KMS-11 (cell line): ENCODE results near the gene FOXP1.

Experiments used
- H2AFZ ChIP-seq: fragments of 200-600 bp; sonication (generic); 2 replicates; pipeline ENCODE4 v1.6.1; 2016; ENCODE audit warnings: antibody characterized with exemption, mixed run types, low read depth
- H3K27ac ChIP-seq: fragments of 200-600 bp; sonication (generic); 2 replicates; pipeline ENCODE4 v1.6.1; 2016; ENCODE audit warnings: mild to moderate bottlenecking, mixed run types
- H3K27me3 ChIP-seq: fragments of 200-600 bp; sonication (generic); 2 replicates; pipeline ENCODE4 v1.6.1; 2017; ENCODE audit warnings: mild to moderate bottlenecking, low read depth, mixed run types, moderate library complexity; ENCODE audit not compliant: insufficient read depth
- H3K36me3 ChIP-seq: fragments of 200-600 bp; sonication (generic); 2 replicates; pipeline ENCODE4 v1.6.1; 2017; ENCODE audit warnings: mild to moderate bottlenecking, mixed run types; ENCODE audit not compliant: insufficient read depth
- H3K4me1 ChIP-seq: fragments of 200-600 bp; sonication (generic); 2 replicates; pipeline ENCODE4 v1.6.1; 2016; ENCODE audit warnings: mild to moderate bottlenecking, low read depth, mixed run types; ENCODE audit not compliant: poor library complexity, severe bottlenecking
- H3K4me2 ChIP-seq: fragments of 200-600 bp; sonication (generic); 2 replicates; pipeline ENCODE4 v1.7.0; 2016; ENCODE audit warnings: mild to moderate bottlenecking, mixed run types
- H3K4me3 ChIP-seq: fragments of 200-600 bp; sonication (generic); IDR thresholded peaks from 2 replicates; pipeline ENCODE4 v1.6.1; 2017; ENCODE audit warnings: low read depth, low read length, mixed read lengths; ENCODE audit not compliant: insufficient read depth
- H3K79me2 ChIP-seq: fragments of 200-600 bp; sonication (generic); 2 replicates; pipeline ENCODE4 v1.6.1; 2016; ENCODE audit warnings: low read depth, mixed run types; ENCODE audit not compliant: insufficient read depth
- H3K9ac ChIP-seq: fragments of 200-600 bp; sonication (generic); 2 replicates; pipeline ENCODE4 v1.6.1; 2016; ENCODE audit warnings: mild to moderate bottlenecking, mixed run types
- H4K20me1 ChIP-seq: fragments of 200-600 bp; sonication (generic); 2 replicates; pipeline ENCODE4 v1.6.1; 2016; ENCODE audit warnings: mild to moderate bottlenecking, mixed run types; ENCODE audit not compliant: insufficient read depth
- CTCF ChIP-seq: fragments of 200-600 bp; sonication (generic); conservative IDR thresholded peaks from 2 replicates; pipeline ENCODE4 v1.6.1; 2017; ENCODE audit warnings: low read depth, mild to moderate bottlenecking, antibody characterized with exemption, low read length, moderate library complexity, mixed read lengths

The FOXP1 gene

GRCh38 chr3:71142441-71143161 is 440.9 kb downstream of the FOXP1 start:
- Histone ChIP-seq H3K36me3 (no peaks in the 10 kb centered on the region), H3K4me1 (no peaks in the 10 kb centered on the region), H3K4me2 (no peak overlapping the region), H3K9ac (no peak overlapping the region), H3K27ac (no peak overlapping the region), H3K79me2 (no peaks in the 10 kb centered on the region), H3K27me3 (no peaks in the 10 kb centered on the region), H2AFZ (no peak overlapping the region), H3K4me3 (no peak overlapping the region), H4K20me1 (no peaks in the 10 kb centered on the region)
- TF ChIP-seq CTCF, result no peak

GRCh38 chr3:71140477-71140876 is 443.1 kb downstream of the FOXP1 start:
- Histone ChIP-seq H4K20me1 (no peaks in the 10 kb centered on the region), H3K27me3 (no peaks in the 10 kb centered on the region), H3K27ac (no peak overlapping the region), H3K4me2 (no peak overlapping the region), H3K9ac (no peak overlapping the region), H3K79me2 (no peaks in the 10 kb centered on the region), H2AFZ (no peak overlapping the region), H3K4me3 (no peak overlapping the region), H3K4me1 (no peaks in the 10 kb centered on the region), H3K36me3 (no peaks in the 10 kb centered on the region)
- no peak for TF ChIP-seq CTCF

GRCh38 chr3:71139496-71139895 is 444.0 kb downstream of the FOXP1 start:
- Histone ChIP-seq H3K4me1 (no peaks in the 10 kb centered on the region), H3K27me3 (no peaks in the 10 kb centered on the region), H4K20me1 (no peaks in the 10 kb centered on the region), H3K4me2 (no peak overlapping the region), H3K79me2 (no peaks in the 10 kb centered on the region), H3K9ac (no peak overlapping the region), H2AFZ (no peak overlapping the region), H3K4me3 (no peak overlapping the region), H3K27ac (no peak overlapping the region), H3K36me3 (no peaks in the 10 kb centered on the region)
- no peak for TF ChIP-seq CTCF

GRCh38 chr3:71138410-71138809 is 445.1 kb downstream of the FOXP1 start:
- Histone ChIP-seq H3K9ac (no peak overlapping the region), H2AFZ (no peak overlapping the region), H3K27ac (no peak overlapping the region), H3K4me1 (no peaks in the 10 kb centered on the region), H3K4me3 (no peak overlapping the region), H3K4me2 (no peak overlapping the region), H4K20me1 (no peaks in the 10 kb centered on the region), H3K79me2 (no peaks in the 10 kb centered on the region), H3K27me3 (no peaks in the 10 kb centered on the region), H3K36me3 (no peaks in the 10 kb centered on the region)
- no peak for TF ChIP-seq CTCF
